Mucosa of stomach (tissue), 1 donor: ENCODE results near the gene KAZN.

Experiments
- H3K27me3 ChIP-seq: one replicate; pipeline ENCODE4 v1.7.0; 2013; ENCODE audit warnings: mild to moderate bottlenecking, low read length; ENCODE audit not compliant: control insufficient read depth, insufficient read depth
- H3K36me3 ChIP-seq: one replicate; pipeline ENCODE4 v1.7.0; 2013; ENCODE audit warnings: low read length; ENCODE audit not compliant: control insufficient read depth, insufficient read depth
- H3K4me1 ChIP-seq: one replicate; pipeline ENCODE4 v1.7.0; 2013; ENCODE audit warnings: mild to moderate bottlenecking, low read length; ENCODE audit not compliant: control insufficient read depth, insufficient read depth
- H3K4me3 ChIP-seq: one replicate; pipeline ENCODE4 v1.7.0; 2013; ENCODE audit warnings: low read length
- H3K9ac ChIP-seq: one replicate; pipeline ENCODE4 v1.7.0; 2013; ENCODE audit warnings: mild to moderate bottlenecking, low read length, moderate library complexity
- H3K9me3 ChIP-seq: one replicate; pipeline ENCODE4 v1.7.0; 2013; ENCODE audit warnings: mild to moderate bottlenecking, low read length, moderate library complexity; ENCODE audit not compliant: control insufficient read depth
- donor health status: Pancreatic carcinoma.

KAZN gene

DNA sequence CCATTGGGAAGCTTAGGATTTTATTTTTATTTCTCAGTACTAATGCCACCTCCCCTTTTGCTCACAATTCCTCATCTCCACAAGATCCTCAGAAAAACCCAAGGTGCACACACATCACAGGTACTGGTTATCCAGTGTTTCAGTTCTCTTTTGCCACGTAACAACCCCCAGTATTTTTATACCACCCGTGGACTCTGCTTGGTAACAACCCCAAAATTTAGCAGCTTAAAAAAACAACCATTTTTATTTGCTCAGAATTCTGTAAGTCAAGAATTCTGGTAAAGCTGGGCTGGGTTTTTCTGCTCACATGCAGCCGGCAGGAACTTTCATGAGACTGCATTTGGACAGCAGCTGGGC is 180.0 kb downstream of the KAZN start:
- H3K9me3 ChIP-seq = no peaks in the 10 kb centered on the region
- H3K4me1 ChIP-seq = no peaks in the 10 kb centered on the region
- no peak overlapping the region for H3K4me3 ChIP-seq
- H3K36me3 ChIP-seq = no peaks in the 10 kb centered on the region
- no peaks in the 10 kb centered on the region for H3K27me3 ChIP-seq
- H3K9ac ChIP-seq = no peak overlapping the region

DNA sequence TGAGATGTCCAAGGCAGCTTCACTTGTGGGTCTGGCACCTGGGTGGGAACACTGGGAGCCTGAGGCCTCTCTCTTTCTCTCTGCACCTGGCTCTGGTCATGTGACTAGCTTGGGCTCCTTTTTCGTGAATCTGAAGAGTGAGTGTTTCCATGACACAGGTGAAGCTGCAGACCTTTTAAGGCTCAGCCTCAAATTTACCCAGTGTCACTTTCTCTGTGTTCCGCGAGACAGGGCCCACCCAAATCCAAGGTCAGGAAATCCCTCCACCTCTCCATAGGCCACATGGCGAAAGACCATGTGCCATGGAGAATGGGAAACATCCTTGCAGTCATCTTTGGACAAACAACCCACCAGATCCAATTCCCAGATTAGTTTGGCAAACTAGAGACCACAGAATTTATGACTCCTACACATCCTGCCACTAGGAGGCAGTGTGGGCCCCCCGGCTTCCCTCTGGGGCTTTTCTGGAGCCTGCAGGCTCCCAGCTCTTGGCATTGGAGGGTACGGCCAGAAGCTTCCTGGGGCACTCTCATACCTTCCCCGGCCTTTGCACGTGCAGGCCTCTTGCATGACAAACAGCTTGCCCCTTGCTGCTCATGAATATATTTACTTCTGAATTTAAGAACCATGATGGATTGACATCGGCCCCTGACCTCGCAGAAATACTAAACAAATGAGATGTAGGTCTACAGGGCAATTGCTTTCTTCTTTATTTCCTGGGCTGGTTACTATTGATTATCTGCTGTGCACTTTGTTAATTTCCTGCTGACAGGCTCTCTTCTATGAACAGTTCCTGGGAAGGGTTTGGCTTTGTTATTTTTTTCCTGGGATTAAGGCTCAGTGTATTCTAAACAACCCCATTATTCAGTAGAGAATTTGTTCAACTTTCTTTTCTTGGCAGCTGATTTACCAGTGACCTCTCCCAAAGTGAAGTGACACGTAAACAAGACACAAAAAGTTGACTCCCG is 180.7 kb downstream of the KAZN start:
- Histone ChIP-seq H3K4me1 (no peaks in the 10 kb centered on the region), H3K27me3 (no peaks in the 10 kb centered on the region), H3K36me3 (no peaks in the 10 kb centered on the region), H3K9ac (no peak overlapping the region), H3K9me3 (no peaks in the 10 kb centered on the region), H3K4me3 (no peak overlapping the region)

DNA sequence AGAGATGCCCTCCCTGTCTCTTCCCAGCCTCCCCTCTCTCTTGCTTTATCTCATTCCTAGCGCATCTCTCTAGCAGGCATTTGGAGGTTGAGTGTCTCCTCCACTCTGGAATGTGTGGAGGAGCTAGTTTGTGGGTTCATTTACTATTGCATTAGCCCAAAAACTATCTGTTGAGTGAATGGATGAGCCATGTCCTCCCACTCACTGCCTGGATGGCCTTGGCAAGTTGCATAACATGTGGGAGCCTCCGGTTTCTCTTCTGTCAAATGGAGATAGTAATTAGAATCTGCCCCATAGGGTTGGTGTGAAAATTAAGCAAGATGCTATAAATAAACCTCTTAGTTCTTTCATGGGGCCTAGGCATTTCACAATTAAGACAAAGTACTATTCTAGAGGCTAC is 181.8 kb downstream of the KAZN start:
- Histone ChIP-seq H3K27me3 (no peaks in the 10 kb centered on the region), H3K4me3 (no peak overlapping the region), H3K4me1 (no peaks in the 10 kb centered on the region), H3K9ac (no peak overlapping the region), H3K36me3 (no peaks in the 10 kb centered on the region), H3K9me3 (no peaks in the 10 kb centered on the region)

DNA sequence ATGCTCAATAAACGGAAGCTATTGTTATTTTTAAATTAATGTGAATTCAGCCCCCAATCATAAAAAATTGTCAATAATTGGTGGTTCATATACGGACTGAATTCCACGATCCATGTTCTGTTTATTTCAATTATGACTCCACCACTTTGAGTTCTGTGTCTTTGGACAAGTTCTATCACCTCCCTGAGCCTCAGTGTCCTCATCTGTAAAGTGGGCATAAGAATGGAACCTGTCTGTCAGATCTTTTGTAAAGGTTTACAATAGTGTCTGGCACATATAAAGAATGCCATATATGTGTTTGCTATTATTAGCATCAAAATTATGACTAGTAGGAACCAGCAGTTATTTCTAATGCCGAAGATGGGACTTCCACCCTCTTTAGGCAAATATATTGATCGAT is 183.3 kb downstream of the KAZN start:
- H3K27me3 ChIP-seq = no peaks in the 10 kb centered on the region
- H3K9me3 ChIP-seq = no peaks in the 10 kb centered on the region
- H3K9ac ChIP-seq = no peak overlapping the region
- H3K4me3 ChIP-seq = no peak overlapping the region
- H3K4me1 ChIP-seq = no peaks in the 10 kb centered on the region
- H3K36me3 ChIP-seq = no peaks in the 10 kb centered on the region

DNA sequence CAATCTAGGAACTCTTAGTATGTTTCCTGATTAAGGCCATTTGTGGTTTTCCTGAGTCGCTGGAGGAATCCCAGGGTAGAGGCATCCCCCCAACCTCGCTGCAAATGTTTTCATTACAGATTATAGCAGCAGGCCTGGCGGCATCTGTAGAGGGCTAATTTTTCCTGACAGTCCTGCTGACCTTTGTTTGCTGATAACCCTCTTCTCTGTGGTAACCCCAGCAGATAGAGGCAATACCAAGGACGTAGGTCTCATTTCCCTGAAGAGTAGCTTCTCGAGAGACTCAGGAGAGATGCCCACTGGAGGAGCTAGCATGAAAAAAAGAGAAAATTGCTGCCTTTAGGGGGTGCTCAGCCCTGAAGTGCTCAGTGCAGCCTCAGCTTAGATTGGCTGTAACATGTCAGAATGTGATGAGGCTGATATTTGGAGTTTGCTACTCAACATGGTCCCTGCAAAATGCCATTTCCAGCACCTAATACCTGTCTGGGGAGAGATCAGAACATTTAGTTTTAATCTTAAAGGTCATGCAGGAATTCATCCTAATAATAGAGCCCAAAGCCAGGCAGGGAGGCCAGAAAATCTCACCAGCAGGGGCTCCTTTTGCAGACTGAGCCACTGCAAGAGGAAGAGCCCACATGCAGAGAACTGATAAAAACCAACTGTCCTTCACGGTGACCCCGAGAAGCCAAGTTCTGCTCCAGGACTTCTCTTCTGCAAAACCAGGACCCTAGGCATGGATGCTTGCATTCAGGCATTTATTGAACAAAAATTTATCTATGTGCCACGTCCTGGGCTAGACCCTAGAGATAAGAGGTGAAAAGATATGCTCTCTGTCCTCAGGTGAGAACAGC is 184.5 kb downstream of the KAZN start:
- Histone ChIP-seq H3K27me3 (no peaks in the 10 kb centered on the region), H3K4me1 (peaks cover 9% of the 10 kb centered on the region), H3K9ac (no peak overlapping the region), H3K9me3 (no peaks in the 10 kb centered on the region), H3K36me3 (no peaks in the 10 kb centered on the region), H3K4me3 (no peak overlapping the region)

DNA sequence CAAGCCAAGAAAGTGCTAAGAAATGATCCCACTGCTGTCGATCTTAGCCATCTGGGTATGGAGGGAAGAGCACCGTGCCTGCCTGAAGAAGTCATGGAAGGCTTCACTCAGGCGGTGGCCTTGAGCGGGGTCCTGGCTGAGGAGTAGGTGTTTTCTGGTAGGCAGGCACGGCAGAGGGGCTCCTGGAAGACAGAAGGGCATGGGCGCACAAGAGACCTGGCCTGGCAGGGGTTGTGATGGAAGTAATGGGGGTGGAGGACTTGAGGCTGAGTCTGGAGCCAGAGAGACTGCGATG is 185.1 kb downstream of the KAZN start:
- no peak overlapping the region for H3K9ac ChIP-seq
- H3K4me1 ChIP-seq = peaks cover 10% of the 10 kb centered on the region
- H3K27me3 ChIP-seq = no peaks in the 10 kb centered on the region
- no peaks in the 10 kb centered on the region for H3K9me3 ChIP-seq
- H3K36me3 ChIP-seq = no peaks in the 10 kb centered on the region
- no peak overlapping the region for H3K4me3 ChIP-seq

DNA sequence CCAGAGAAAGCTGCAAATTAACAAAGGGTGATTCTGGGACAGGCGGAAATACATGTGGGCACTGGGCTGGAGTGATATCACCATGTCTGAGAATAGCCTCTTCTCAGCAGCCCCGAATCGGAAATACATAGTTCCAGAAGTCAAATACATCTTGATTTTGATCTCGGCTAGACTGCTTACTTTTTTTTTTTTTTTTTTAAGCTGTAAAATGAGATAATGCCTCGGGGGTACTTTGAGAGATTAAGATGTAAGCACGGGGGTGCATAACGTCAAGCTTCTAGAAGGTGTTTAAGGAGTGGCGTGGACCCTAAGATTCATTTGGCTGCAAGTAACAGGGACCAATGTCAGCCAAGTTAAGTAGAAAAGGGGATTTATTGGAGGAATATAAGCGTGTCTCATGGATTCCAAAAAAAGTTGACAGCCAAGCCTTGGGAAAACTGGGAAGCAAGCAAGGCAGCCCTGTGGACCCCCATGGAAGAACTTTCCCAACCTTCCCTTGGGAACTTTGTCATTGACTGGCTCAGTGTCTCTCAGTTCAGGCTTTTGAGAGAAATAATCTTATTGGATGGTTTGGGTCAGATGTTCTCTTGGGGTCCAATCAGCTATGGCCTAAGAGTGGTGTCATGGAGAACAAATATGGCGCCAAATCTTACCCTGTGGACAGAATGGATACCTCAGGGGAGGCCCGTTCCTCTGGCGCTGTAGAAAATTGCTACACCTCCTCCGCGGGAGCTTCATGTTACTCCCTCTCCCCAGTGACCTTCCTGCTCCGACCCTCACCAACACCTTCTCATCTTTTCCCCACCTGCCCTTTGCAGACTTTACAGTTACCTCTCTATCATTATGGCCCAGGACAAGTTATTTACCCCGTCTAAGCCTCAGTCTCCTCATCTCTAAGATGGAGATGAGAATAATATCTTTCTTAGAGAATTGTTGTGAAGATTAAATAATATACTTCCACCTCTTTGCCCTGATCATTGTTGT is 186.6 kb downstream of the KAZN start:
- Histone ChIP-seq H3K36me3 (no peaks in the 10 kb centered on the region), H3K4me1 (peaks cover 10% of the 10 kb centered on the region), H3K4me3 (no peak overlapping the region), H3K9ac (no peak overlapping the region), H3K27me3 (no peaks in the 10 kb centered on the region), H3K9me3 (no peaks in the 10 kb centered on the region)

DNA sequence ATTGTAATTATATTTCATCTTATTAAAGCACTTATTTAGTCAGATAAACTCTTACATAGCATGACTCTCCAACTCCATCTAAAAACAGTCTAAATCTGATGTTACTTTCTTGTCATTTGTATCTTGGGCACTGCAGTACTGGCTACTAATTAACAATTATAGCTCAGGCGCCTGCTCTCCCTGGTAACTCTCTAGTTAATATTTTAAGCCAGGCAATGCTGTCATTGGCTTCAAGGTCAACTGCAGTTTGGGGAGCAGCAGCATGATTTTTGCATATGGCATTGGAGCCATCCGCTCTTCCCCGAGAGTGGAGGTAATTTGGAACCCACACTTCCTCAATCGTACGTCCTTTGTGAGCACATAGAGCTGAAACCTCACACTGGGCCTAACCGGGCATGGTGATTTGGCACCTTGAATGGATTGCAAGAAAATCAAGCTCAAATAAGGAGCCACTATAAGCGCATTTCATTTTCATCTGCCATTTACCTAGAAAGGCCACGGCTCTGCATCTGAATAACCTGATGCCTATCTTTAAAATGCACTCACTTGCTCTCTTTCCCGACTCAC is 187.7 kb downstream of the KAZN start:
- Histone ChIP-seq H3K36me3 (no peaks in the 10 kb centered on the region), H3K9me3 (no peaks in the 10 kb centered on the region), H3K9ac (no peak overlapping the region), H3K27me3 (peaks cover 4% of the 10 kb centered on the region), H3K4me3 (no peak overlapping the region), H3K4me1 (peaks cover 10% of the 10 kb centered on the region)

DNA sequence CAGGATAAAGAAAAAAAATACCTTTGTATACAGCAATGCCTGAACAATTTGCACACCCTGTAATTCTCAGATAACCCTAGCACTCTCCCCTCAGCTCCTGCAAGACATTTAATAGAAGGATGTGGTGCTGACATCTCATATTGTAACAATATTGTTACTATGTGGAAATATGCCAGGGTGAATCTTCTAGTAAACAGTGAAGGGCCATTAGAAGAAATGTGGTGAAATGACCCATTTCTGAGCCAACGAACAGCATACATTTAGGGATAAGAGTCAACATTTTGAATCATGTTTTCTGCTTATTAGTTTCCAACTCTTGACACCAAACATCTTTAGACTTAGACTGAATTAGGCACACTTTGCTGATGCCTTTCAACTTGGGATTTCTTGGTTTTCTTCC is 188.2 kb downstream of the KAZN start:
- peaks cover 8% of the 10 kb centered on the region for H3K27me3 ChIP-seq

DNA sequence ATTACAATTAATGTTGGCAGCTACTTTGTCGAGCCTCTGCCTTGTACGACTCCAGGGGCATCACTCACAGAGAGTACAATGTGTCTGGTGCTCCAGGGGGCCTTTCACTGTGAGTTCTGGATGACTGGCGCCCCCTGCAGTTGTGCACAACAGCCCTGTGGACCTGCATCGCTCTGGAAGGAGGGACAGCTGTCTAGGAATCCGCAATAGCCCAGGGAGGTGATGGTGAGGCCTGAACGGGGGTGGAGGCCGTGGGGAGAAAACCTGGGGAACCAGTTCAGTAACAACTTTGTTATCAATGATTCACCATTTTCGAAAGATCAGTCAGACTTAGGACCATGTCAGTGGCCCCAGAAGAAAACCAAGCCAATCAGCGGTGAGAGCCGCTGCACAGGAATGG is 189.1 kb downstream of the KAZN start:
- H3K36me3 ChIP-seq = no peaks in the 10 kb centered on the region
- H3K27me3 ChIP-seq = peaks cover 8% of the 10 kb centered on the region
- H3K9ac ChIP-seq = no peak overlapping the region
- H3K4me3 ChIP-seq = no peak overlapping the region
- no peaks in the 10 kb centered on the region for H3K9me3 ChIP-seq
- peaks cover 10% of the 10 kb centered on the region for H3K4me1 ChIP-seq

More for the DNA sequence above, 188.2 kb downstream of the KAZN start:
- no peaks in the 10 kb centered on the region for H3K36me3 ChIP-seq
- H3K4me3 ChIP-seq = no peak overlapping the region
- peaks cover 10% of the 10 kb centered on the region for H3K4me1 ChIP-seq
- H3K9ac ChIP-seq = no peak overlapping the region
- H3K9me3 ChIP-seq = no peaks in the 10 kb centered on the region

DNA sequence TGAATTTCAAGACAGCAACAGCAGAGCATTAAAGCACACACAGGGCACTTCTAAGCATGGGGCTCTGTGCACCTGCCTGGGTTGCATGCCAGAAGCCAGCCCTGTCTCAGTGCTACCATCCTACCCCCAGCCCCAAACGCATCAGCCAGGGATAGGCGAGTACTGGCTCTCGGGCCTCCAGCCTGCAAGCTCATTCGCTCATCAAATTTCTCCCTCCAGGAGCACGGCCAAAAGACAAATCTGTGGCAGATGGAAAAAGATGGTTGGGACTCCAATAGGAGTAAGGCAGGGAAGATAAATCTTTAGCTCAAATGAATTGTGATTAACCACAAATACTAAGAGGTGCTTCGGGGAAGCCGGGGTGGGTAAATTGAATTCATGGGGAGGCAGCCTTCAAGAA is 189.6 kb downstream of the KAZN start:
- Histone ChIP-seq H3K36me3 (no peaks in the 10 kb centered on the region), H3K4me1 (peaks cover 10% of the 10 kb centered on the region), H3K27me3 (peaks cover 8% of the 10 kb centered on the region), H3K9me3 (no peaks in the 10 kb centered on the region), H3K4me3 (no peak overlapping the region), H3K9ac (no peak overlapping the region)
